Amniotic stem cell (primary cell): ENCODE results near the gene RAB11A.
A peak's percentile ranks its signal among the peaks of the same experiment; 100 is the strongest.

Source experiments
- DNase-seq: peaks from one replicate; lab custom pipeline; 2025; lab: John Stamatoyannopoulos, UW

RAB11A gene

GRCh38 chr15:65869126-65869953, at the start of gene RAB11A:
RAB11A (plus strand) TSS chr15:65869491; CDS start chr15:65869586, 95 bp downstream.
- DNase-seq, result peak; percentile 90

GRCh38 chr15:65819563-65819960, 49.7 kb upstream of the RAB11A start:
- DNase-seq, result no peak

GRCh38 chr15:65821070-65821469, 48.2 kb upstream of the RAB11A start:
- DNase-seq, result no peak

GRCh38 chr15:65822316-65822715, 47.0 kb upstream of the RAB11A start:
- no peak for DNase-seq

GRCh38 chr15:65824031-65824743, 45.1 kb upstream of the RAB11A start:
- no peak for DNase-seq

GRCh38 chr15:65824941-65825544, 44.2 kb upstream of the RAB11A start:
- no peak for DNase-seq

GRCh38 chr15:65827065-65827464, 42.2 kb upstream of the RAB11A start:
- DNase-seq, result no peak

GRCh38 chr15:65828585-65828984, 40.7 kb upstream of the RAB11A start:
- no peak for DNase-seq

GRCh38 chr15:65829130-65829764, 40.0 kb upstream of the RAB11A start:
- no peak for DNase-seq

- DNase-seq, result peak; percentile 84
Measured at GRCh38 chr15:65832549-65833364, 36.5 kb upstream of the RAB11A start.

GRCh38 chr15:65833501-65834205, 35.6 kb upstream of the RAB11A start:
- no peak for DNase-seq

GRCh38 chr15:65834603-65835282, 34.5 kb upstream of the RAB11A start:
- no peak for DNase-seq

GRCh38 chr15:65835447-65835846, 33.8 kb upstream of the RAB11A start:
- DNase-seq, result no peak

GRCh38 chr15:65836665-65837064, 32.6 kb upstream of the RAB11A start:
- no peak for DNase-seq

- DNase-seq, result no peak
Measured at GRCh38 chr15:65837301-65838294, 31.7 kb upstream of the RAB11A start.

- no peak for DNase-seq
Measured at GRCh38 chr15:65839354-65839901, 29.9 kb upstream of the RAB11A start.

- DNase-seq, result no peak
Measured at GRCh38 chr15:65839985-65840384, 29.3 kb upstream of the RAB11A start.

- DNase-seq, result no peak
Measured at GRCh38 chr15:65841121-65841930, 28.0 kb upstream of the RAB11A start.
